Measurements from ENCODE around the gene SIRT3. TPM values are rescaled to one million over a fixed set of nuclear protein-coding genes. Genes with fewer than 3 reads are reported as not detected.

SIRT3 gene
- total RNA-seq, 4 donors from 2014 or later, result 9.2 to 15.0 (median 12.7) TPM

DNA sequence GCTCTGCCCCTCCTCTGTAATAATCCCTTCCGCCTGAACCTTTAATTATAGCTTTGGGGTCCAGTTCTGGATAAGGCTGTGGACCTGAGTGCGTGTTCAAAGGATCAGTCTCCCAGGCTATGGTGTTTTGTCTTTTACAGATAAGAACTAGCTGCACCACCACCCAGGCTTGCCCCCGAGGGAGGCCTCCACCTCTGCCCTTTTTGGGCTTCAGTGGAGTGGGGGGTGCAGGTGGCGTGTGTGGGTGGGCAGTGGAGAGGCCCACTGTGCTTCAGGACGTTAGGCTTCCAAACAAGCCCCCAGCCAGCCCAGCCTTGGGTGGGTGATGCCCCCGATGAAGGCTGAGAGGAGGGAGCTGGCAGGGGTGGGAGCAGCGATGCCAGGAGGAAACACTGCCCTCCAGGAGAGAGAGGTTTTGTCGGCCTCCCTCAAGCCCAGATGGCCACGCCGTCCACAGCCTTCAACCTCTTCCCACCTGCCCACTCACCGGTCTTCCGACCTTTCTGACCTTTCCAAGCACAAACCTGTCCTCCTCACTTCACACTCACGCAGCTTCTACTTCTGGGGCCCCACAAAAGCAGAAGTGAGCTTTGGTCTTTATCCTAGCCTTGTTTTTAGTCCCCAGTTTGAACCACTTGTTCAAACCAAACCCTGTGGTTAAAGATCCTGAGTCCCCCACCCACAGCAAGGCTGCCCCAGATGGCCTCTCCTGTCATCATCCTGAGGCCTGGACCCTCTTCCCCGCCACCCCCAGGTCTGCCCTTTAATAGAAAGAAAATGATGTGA, 21.0 kb upstream of the SIRT3 start:
- Histone ChIP-seq H3K27me3 (no peaks in the 10 kb centered on the region), H3K4me3 (no peak overlapping the region), H3K36me3 (peaks cover 0 to 17% of the 10 kb centered on the region in 2 donors), H3K27ac (no peak overlapping the region), H3K4me1 (no peaks in the 10 kb centered on the region), H3K9me3 (no peaks in the 10 kb centered on the region)
- ATAC-seq (no peak), DNase-seq (no peak)
- intact Hi-C loops (cut with DNase I; ENCODE audit: low total_unique reads) (loop anchor here (10.0 kb wide), 1 partner anchor 98 kb away; no protein-coding TSS in a partner anchor), in situ Hi-C loops (cut with MboI; ENCODE audit: low sequenced_read_pairs in 4 of 4) (no loop called here)
- TF ChIP-seq, protein P1, sequence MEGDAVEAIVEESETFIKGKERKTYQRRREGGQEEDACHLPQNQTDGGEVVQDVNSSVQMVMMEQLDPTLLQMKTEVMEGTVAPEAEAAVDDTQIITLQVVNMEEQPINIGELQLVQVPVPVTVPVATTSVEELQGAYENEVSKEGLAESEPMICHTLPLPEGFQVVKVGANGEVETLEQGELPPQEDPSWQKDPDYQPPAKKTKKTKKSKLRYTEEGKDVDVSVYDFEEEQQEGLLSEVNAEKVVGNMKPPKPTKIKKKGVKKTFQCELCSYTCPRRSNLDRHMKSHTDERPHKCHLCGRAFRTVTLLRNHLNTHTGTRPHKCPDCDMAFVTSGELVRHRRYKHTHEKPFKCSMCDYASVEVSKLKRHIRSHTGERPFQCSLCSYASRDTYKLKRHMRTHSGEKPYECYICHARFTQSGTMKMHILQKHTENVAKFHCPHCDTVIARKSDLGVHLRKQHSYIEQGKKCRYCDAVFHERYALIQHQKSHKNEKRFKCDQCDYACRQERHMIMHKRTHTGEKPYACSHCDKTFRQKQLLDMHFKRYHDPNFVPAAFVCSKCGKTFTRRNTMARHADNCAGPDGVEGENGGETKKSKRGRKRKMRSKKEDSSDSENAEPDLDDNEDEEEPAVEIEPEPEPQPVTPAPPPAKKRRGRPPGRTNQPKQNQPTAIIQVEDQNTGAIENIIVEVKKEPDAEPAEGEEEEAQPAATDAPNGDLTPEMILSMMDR (IDR thresholded peaks at IDR 0.05 in 4 of 5, conservative IDR thresholded peaks at IDR 0.05 in 1 of 5), result no peak
- no peak for TF ChIP-seq POLR2A (IDR thresholded peaks at IDR 0.05)

DNA sequence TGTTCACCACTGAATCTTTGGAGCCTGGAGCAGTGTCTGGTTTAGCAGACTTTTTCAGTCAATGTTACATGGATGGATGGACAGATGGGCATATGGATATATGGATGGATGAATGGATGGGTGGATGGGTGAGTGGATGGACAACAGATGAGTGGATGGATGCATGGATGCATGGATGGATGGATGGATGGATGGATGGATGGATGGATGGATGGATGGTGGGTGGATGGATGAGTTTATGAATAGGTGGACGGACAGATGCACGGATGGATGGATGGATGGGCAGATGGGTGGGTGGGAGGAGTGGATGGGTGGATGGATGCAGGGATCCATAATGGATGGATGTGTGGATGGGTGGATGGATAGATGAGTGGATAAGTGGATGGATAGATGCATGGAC, 19.7 kb upstream of the SIRT3 start:
- DNase-seq, result no peak
- in situ Hi-C loops (cut with MboI; ENCODE audit: low sequenced_read_pairs in 4 of 4) (no loop called here), intact Hi-C loops (cut with DNase I; ENCODE audit: low total_unique reads) (loop anchor here (10.0 kb wide), 1 partner anchor 99 kb away; no protein-coding TSS in a partner anchor)
- Histone ChIP-seq H3K27me3 (no peaks in the 10 kb centered on the region), H3K4me3 (no peak overlapping the region), H3K4me1 (no peaks in the 10 kb centered on the region), H3K36me3 (peaks cover 0 to 28% of the 10 kb centered on the region in 2 donors), H3K27ac (no peak overlapping the region), H3K9me3 (no peaks in the 10 kb centered on the region)
- no peak for ATAC-seq
- no peak for TF ChIP-seq POLR2A (IDR thresholded peaks at IDR 0.05)
- TF ChIP-seq, protein P1 (IDR thresholded peaks at IDR 0.05 in 4 of 5, conservative IDR thresholded peaks at IDR 0.05 in 1 of 5), result no peak

DNA sequence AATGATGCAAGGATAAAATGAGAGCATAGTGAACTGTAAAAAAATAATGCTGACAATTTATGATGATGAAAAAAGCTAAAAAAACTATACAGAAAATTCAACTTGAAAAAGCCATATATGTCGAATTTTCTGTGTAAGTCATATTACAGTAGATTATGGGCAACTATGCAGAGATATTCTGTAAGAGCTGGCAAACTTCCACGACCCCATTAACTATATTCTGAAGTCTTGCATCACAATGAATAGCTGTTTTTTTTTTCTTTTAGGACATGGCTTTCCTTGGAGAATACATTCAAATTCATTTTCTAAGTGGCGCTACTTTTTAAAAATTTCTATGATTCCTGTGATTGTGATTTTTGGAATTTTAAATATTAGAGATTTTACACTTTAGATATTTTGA, 19.0 kb upstream of the SIRT3 start:
- intact Hi-C loops (cut with DNase I; ENCODE audit: low total_unique reads), result loop anchor here (10.0 kb wide), 1 partner anchor 100 kb away; no protein-coding TSS in a partner anchor
- Histone ChIP-seq H3K4me1 (no peaks in the 10 kb centered on the region), H3K36me3 (peaks cover 0 to 34% of the 10 kb centered on the region in 2 donors), H3K27me3 (no peaks in the 10 kb centered on the region), H3K9me3 (no peaks in the 10 kb centered on the region), H3K27ac (no peak overlapping the region), H3K4me3 (no peak overlapping the region)
- ATAC-seq (no peak), DNase-seq (no peak)
- in situ Hi-C loops (cut with MboI; ENCODE audit: low sequenced_read_pairs in 4 of 4), result no loop called here
- no peak for TF ChIP-seq POLR2A (IDR thresholded peaks at IDR 0.05)
- TF ChIP-seq, protein P1 (IDR thresholded peaks at IDR 0.05 in 4 of 5, conservative IDR thresholded peaks at IDR 0.05 in 1 of 5), result no peak

DNA sequence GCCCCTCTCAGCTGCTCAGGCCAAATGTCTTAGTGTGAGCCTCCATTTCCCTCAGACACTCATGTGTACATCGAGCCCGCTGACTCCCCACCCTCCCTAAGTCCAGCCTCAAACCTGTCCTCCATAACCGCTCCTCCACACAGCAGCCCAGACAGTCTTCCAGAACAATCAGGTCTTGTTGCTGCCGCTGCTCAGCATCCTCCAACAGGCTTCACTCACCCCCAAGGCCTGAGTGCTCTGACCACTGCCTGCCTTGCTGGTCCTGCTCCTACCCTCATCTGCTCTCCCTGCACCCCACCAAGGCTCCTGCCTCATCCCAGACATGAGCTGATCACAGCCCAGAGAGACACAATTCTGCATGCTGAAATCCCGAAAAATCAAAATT, 17.7 kb upstream of the SIRT3 start:
- Histone ChIP-seq H3K9me3 (no peaks in the 10 kb centered on the region), H3K27me3 (no peaks in the 10 kb centered on the region), H3K4me1 (no peaks in the 10 kb centered on the region), H3K27ac (no peak overlapping the region), H3K4me3 (no peak overlapping the region), H3K36me3 (peaks cover 0 to 46% of the 10 kb centered on the region in 2 donors)
- intact Hi-C loops (cut with DNase I; ENCODE audit: low total_unique reads), result loop anchor here (10.0 kb wide), 1 partner anchor 101 kb away; no protein-coding TSS in a partner anchor
- DNase-seq, result no peak
- ATAC-seq, result no peak
- in situ Hi-C loops (cut with MboI; ENCODE audit: low sequenced_read_pairs in 4 of 4), result no loop called here
- no peak for TF ChIP-seq POLR2A (IDR thresholded peaks at IDR 0.05)
- TF ChIP-seq, protein P1 (IDR thresholded peaks at IDR 0.05 in 4 of 5, conservative IDR thresholded peaks at IDR 0.05 in 1 of 5), result no peak

All from gastrocnemius medialis (tissue), 4 donors.